Neural cell (in vitro differentiated cells): Measurements from ENCODE around the gene PRDM11. TPM values are rescaled to one million over a fixed set of nuclear protein-coding genes. Genes with fewer than 3 reads are reported as not detected.

Source experiments
- H2AFZ ChIP-seq: fragments of 200-600, 300-800 bp; sonication (generic), shearing (Covaris generic); 2 replicates; pipeline ENCODE4 v1.6.0; 2014; ENCODE audit warnings: low read depth, mild to moderate bottlenecking, antibody characterized with exemption, low read length, moderate library complexity
- H3F3A ChIP-seq: fragments of 200-600 bp; shearing (Covaris generic); 2 replicates; pipeline ENCODE4 v1.6.1; 2016; ENCODE audit warnings: mild to moderate bottlenecking, moderate library complexity, mixed read lengths, antibody characterized with exemption, low read length; ENCODE audit not compliant: insufficient read depth, poor library complexity, severe bottlenecking
- H3K27ac ChIP-seq: fragments of 200-600, 300-800 bp; sonication (generic), shearing (Covaris generic); 2 replicates; pipeline ENCODE4 v1.5.1; 2014; ENCODE audit warnings: mild to moderate bottlenecking, low read length, moderate library complexity
- H3K27me3 ChIP-seq: fragments of 300-800, 200-600 bp; sonication (generic), shearing (Covaris generic); 2 replicates; pipeline ENCODE4 v1.6.0; 2014; ENCODE audit warnings: mild to moderate bottlenecking, low read depth, low read length, moderate library complexity; ENCODE audit not compliant: insufficient read depth
- H3K36me3 ChIP-seq: fragments of 300-800, 200-600 bp; sonication (generic), shearing (Covaris generic); 2 replicates; pipeline ENCODE4 v1.5.1; 2014; ENCODE audit warnings: mild to moderate bottlenecking, antibody characterized with exemption, low read length, moderate library complexity; ENCODE audit not compliant: insufficient read depth
- H3K4me2 ChIP-seq: fragments of 300-800, 200-600 bp; sonication (generic), shearing (Covaris generic); 2 replicates; pipeline ENCODE4 v1.6.0; 2014; ENCODE audit warnings: mild to moderate bottlenecking, low read length
- H3K4me3 ChIP-seq: fragments of 300-800, 200-600 bp; sonication (generic), shearing (Covaris generic); 2 replicates; pipeline ENCODE4 v1.5.1; 2014; ENCODE audit warnings: mild to moderate bottlenecking, low read length, moderate library complexity
- H3K79me2 ChIP-seq: fragments of 200-600 bp; shearing (Covaris generic); replicated peaks from 2 replicates; pipeline ENCODE4 v1.6.0; 2014; ENCODE audit warnings: mild to moderate bottlenecking, low read length, moderate library complexity; ENCODE audit not compliant: insufficient read depth
- H3K9ac ChIP-seq: fragments of 300-800, 200-600 bp; sonication (generic), shearing (Covaris generic); 2 replicates; pipeline ENCODE4 v1.6.1; 2016; ENCODE audit warnings: mild to moderate bottlenecking, low read length, mixed read lengths
- H3K9me2 ChIP-seq: fragments of 200-600 bp; shearing (Covaris generic); 2 replicates; pipeline ENCODE4 v1.6.1; 2016; ENCODE audit warnings: mild to moderate bottlenecking, low read length, mixed read lengths; ENCODE audit not compliant: insufficient read depth
- H3K9me3 ChIP-seq: fragments of 200-600, 300-800 bp; sonication (generic), shearing (Covaris generic); 2 replicates; pipeline ENCODE4 v1.6.1; 2016; ENCODE audit warnings: mild to moderate bottlenecking, mixed run types, low read length, moderate library complexity, mixed read lengths
- H4K20me1 ChIP-seq: fragments of 200-600 bp; shearing (Covaris generic); 2 replicates; pipeline ENCODE4 v1.6.1; 2016; ENCODE audit warnings: mild to moderate bottlenecking, mixed run types; ENCODE audit not compliant: insufficient read depth
- EP300 ChIP-seq: fragments of 450-650 bp; conservative IDR thresholded peaks from 2 replicates; pipeline ENCODE4 v1.6.1; 2014; ENCODE audit warnings: antibody characterized with exemption, mild to moderate bottlenecking, moderate library complexity; ENCODE audit not compliant: poor library complexity, severe bottlenecking
- EZH2 ChIP-seq: fragments of 200-600, 300-800 bp; shearing (Covaris generic), sonication (generic); IDR thresholded peaks from 2 replicates; pipeline ENCODE4 v1.6.1; 2014; ENCODE audit warnings: antibody characterized with exemption, low read length, borderline replicate concordance, mild to moderate bottlenecking; ENCODE audit not compliant: insufficient read depth, poor library complexity, severe bottlenecking
- MXI1 ChIP-seq: fragments of 450-650 bp; conservative IDR thresholded peaks from 2 replicates; pipeline ENCODE4 v1.6.1; 2014; ENCODE audit warnings: antibody characterized with exemption, mild to moderate bottlenecking; ENCODE audit not compliant: poor library complexity, severe bottlenecking
- POLR2AphosphoS5 ChIP-seq: IDR thresholded peaks from 2 replicates; pipeline ENCODE4 v1.6.1; 2012
- RAD21 ChIP-seq: fragments of 450-650 bp; conservative IDR thresholded peaks from 2 replicates; pipeline ENCODE4 v1.6.1; 2014; ENCODE audit warnings: antibody characterized with exemption, mild to moderate bottlenecking, moderate library complexity
- SMC3 ChIP-seq: fragments of 450-650 bp; conservative IDR thresholded peaks from 2 replicates; pipeline ENCODE4 v1.6.1; 2014; ENCODE audit warnings: antibody characterized with exemption, mild to moderate bottlenecking, moderate library complexity; ENCODE audit not compliant: poor library complexity
- TAF1 ChIP-seq: IDR thresholded peaks from 2 replicates; pipeline ENCODE4 v1.6.1; 2012; ENCODE audit warnings: low read depth
- polyA plus RNA-seq: library from polyadenylated mRNA; depleted of rRNA; stranded (reverse); fragments of >200 nt; gene quantifications from 2 replicates; pipeline ENCODE4 v1.2.3, GENCODE V29; 2014
- TF ChIP-seq, protein P1 (sequence below): IDR thresholded peaks from 2 replicates; pipeline ENCODE4 v1.6.1; 2012; ENCODE audit warnings: borderline replicate concordance
- TF ChIP-seq, protein P2 (sequence below): fragments of 450-650 bp; IDR thresholded peaks from 2 replicates; pipeline ENCODE4 v1.5.1; 2014; ENCODE audit warnings: antibody characterized with exemption, mild to moderate bottlenecking, moderate library complexity; ENCODE audit not compliant: poor library complexity, severe bottlenecking

Gene PRDM11
- polyA plus RNA-seq, 1 donor from 2014 or later, result 2.0 TPM

DNA sequence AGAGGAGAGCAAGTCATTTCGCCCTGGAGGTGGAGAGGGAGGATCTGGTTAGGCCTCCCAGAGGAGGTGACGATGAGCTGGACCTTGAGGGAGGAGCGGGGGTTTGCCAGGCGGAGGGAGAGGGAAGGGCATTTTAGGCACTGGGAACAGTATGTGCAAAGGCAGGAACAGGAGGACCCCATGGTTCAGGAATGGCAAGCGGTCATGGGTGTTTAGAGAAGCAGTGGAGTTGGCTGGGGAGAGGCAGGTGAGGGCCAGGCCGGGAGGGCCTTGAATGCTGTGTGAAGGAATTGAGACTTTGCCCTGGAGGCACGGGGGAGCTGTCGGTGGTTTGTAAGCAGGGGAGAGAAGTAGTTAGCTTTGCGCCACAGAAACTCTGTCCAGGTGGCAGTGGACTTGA, 10.3 kb downstream of the PRDM11 start:
- no peak for TF ChIP-seq MXI1
- no peak for TF ChIP-seq TAF1
- TF ChIP-seq, protein P1, sequence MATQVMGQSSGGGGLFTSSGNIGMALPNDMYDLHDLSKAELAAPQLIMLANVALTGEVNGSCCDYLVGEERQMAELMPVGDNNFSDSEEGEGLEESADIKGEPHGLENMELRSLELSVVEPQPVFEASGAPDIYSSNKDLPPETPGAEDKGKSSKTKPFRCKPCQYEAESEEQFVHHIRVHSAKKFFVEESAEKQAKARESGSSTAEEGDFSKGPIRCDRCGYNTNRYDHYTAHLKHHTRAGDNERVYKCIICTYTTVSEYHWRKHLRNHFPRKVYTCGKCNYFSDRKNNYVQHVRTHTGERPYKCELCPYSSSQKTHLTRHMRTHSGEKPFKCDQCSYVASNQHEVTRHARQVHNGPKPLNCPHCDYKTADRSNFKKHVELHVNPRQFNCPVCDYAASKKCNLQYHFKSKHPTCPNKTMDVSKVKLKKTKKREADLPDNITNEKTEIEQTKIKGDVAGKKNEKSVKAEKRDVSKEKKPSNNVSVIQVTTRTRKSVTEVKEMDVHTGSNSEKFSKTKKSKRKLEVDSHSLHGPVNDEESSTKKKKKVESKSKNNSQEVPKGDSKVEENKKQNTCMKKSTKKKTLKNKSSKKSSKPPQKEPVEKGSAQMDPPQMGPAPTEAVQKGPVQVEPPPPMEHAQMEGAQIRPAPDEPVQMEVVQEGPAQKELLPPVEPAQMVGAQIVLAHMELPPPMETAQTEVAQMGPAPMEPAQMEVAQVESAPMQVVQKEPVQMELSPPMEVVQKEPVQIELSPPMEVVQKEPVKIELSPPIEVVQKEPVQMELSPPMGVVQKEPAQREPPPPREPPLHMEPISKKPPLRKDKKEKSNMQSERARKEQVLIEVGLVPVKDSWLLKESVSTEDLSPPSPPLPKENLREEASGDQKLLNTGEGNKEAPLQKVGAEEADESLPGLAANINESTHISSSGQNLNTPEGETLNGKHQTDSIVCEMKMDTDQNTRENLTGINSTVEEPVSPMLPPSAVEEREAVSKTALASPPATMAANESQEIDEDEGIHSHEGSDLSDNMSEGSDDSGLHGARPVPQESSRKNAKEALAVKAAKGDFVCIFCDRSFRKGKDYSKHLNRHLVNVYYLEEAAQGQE, result no peak
- TF ChIP-seq RAD21, result no peak
- TF ChIP-seq POLR2AphosphoS5, result no peak
- TF ChIP-seq EZH2, result no peak
- TF ChIP-seq, protein P2, sequence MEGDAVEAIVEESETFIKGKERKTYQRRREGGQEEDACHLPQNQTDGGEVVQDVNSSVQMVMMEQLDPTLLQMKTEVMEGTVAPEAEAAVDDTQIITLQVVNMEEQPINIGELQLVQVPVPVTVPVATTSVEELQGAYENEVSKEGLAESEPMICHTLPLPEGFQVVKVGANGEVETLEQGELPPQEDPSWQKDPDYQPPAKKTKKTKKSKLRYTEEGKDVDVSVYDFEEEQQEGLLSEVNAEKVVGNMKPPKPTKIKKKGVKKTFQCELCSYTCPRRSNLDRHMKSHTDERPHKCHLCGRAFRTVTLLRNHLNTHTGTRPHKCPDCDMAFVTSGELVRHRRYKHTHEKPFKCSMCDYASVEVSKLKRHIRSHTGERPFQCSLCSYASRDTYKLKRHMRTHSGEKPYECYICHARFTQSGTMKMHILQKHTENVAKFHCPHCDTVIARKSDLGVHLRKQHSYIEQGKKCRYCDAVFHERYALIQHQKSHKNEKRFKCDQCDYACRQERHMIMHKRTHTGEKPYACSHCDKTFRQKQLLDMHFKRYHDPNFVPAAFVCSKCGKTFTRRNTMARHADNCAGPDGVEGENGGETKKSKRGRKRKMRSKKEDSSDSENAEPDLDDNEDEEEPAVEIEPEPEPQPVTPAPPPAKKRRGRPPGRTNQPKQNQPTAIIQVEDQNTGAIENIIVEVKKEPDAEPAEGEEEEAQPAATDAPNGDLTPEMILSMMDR, result no peak
- TF ChIP-seq SMC3, result no peak
- TF ChIP-seq EP300, result no peak
- no peaks in the 10 kb centered on the region for H3K36me3 ChIP-seq
- H3F3A ChIP-seq, result no peaks in the 10 kb centered on the region

DNA sequence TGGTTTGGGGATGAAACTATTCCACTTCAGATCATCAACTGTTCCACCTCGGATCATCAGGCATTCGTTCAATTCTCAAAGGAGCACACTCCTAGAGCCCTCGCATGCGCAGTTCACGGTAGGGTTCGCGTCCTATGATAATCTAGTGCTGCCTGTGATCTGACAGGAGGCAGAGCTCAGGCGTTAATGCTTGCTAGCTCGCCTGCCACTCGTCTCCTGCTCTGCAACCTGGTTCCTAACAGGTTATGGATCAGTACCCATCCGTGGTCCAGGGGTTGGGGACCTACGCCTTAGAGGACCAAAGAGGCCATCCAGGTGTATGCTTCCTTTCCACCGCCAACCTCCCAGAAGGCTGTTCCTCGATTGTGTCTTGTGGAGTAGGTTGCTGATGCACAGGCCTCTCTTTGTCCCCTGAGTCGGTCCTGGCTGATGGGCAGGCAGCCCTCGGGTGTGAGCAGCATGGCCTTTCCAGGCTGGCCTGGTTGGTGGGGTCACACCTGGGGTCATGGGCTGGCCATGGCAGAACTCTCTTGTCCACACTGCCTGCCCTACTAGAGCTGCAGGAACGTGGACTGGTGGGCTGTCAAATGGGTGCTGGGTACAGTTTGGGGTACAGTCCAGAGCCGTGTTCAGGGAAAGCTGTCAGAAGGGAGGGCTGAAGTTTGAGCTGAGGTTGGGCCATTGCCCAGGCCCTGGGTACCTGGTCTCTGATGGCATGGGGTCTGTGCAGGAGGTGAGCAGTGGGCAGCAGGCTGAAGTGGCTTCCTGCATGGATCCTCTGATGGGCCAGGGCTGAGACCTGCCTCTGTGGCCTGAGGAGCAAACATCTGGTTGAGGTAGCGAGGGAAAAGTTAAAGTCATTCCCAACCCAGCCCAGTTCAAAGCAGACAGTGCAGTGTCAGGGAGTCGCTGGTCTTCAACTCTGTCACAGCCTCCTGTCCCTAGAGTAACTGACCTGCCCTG, 11.1 kb downstream of the PRDM11 start:
- H3K36me3 ChIP-seq, result no peaks in the 10 kb centered on the region
- no peaks in the 10 kb centered on the region for H3K9me3 ChIP-seq
- H3K4me2 ChIP-seq, result no peak overlapping the region
- H3K79me2 ChIP-seq, result peaks cover 8% of the 10 kb centered on the region
- no peaks in the 10 kb centered on the region for H3K9me2 ChIP-seq
- no peak overlapping the region for H3K27ac ChIP-seq
- H3K4me3 ChIP-seq, result no peak overlapping the region
- H3K9ac ChIP-seq, result no peak overlapping the region
- H4K20me1 ChIP-seq, result no peaks in the 10 kb centered on the region
- no peaks in the 10 kb centered on the region for H3F3A ChIP-seq
- no peaks in the 10 kb centered on the region for H3K27me3 ChIP-seq
- TF ChIP-seq MXI1 (no peak), EP300 (no peak)
- H2AFZ ChIP-seq, result no peak overlapping the region

More for the DNA sequence above, 10.3 kb downstream of the PRDM11 start:
- H3K27ac ChIP-seq, result no peak overlapping the region
- H2AFZ ChIP-seq, result no peak overlapping the region
- H3K9me2 ChIP-seq, result no peaks in the 10 kb centered on the region
- H3K9me3 ChIP-seq, result no peaks in the 10 kb centered on the region
- H3K79me2 ChIP-seq, result peaks cover 10% of the 10 kb centered on the region
- no peak overlapping the region for H3K4me2 ChIP-seq
- no peak overlapping the region for H3K4me3 ChIP-seq
- H3K27me3 ChIP-seq, result no peaks in the 10 kb centered on the region
- no peaks in the 10 kb centered on the region for H4K20me1 ChIP-seq
- H3K9ac ChIP-seq, result no peak overlapping the region
